ENCODE results near the gene LINC01488. TPM values are rescaled to one million over a fixed set of nuclear protein-coding genes. Genes with fewer than 3 reads are reported as not detected.

The LINC01488 gene
- total RNA-seq, 1 donor: not detected

- no peak for DNase-seq (ENCODE audit: low read depth)
- no peak for TF ChIP-seq CTCF (IDR thresholded peaks at IDR 0.05; ENCODE audit: insufficient read depth, low read depth, low read length)
- H3K4me3 ChIP-seq (ENCODE audit: low read depth, low read length): no peak overlapping the region
Measured at GRCh38 chr11:69468911-69469885, 12.3 kb upstream of the LINC01488 start.

GRCh38 chr11:69470301-69470700 is 11.2 kb upstream of the LINC01488 start:
- no peak for DNase-seq (ENCODE audit: low read depth)
- no peak for TF ChIP-seq CTCF (IDR thresholded peaks at IDR 0.05; ENCODE audit: insufficient read depth, low read depth, low read length)
- H3K4me3 ChIP-seq (ENCODE audit: low read depth, low read length): no peak overlapping the region

- H3K4me3 ChIP-seq (ENCODE audit: low read depth, low read length): no peak overlapping the region
- peak; percentile 13 for DNase-seq (ENCODE audit: low read depth)
- no peak for TF ChIP-seq CTCF (IDR thresholded peaks at IDR 0.05; ENCODE audit: insufficient read depth, low read depth, low read length)
Measured at GRCh38 chr11:69470793-69471728, 10.4 kb upstream of the LINC01488 start.

GRCh38 chr11:69471729-69472540 is 9.5 kb upstream of the LINC01488 start:
- H3K4me3 ChIP-seq (ENCODE audit: low read depth, low read length): no peak overlapping the region
- DNase-seq (ENCODE audit: low read depth): no peak
- TF ChIP-seq CTCF (IDR thresholded peaks at IDR 0.05; ENCODE audit: insufficient read depth, low read depth, low read length): no peak

- no peak for DNase-seq (ENCODE audit: low read depth)
- H3K4me3 ChIP-seq (ENCODE audit: low read depth, low read length): no peak overlapping the region
- no peak for TF ChIP-seq CTCF (IDR thresholded peaks at IDR 0.05; ENCODE audit: insufficient read depth, low read depth, low read length)
Measured at GRCh38 chr11:69472541-69473275, 8.8 kb upstream of the LINC01488 start.

Measured in fibroblast of villous mesenchyme (primary cell).